ENCODE measurements around the gene CERK.

GRCh38 chr22:46681010-46681409, 57.0 kb downstream of the CERK start:
- TF ChIP-seq CTCF (IDR thresholded peaks at IDR 0.05) (peak in 4 of 6 experiments; percentile 16 to 50 (median 35)), POLR2A (IDR thresholded peaks at IDR 0.05) (no peak)

All from esophagus squamous epithelium (tissue), 4 donors.